ENCODE measurements around the gene RASGRF1. TPM values are rescaled to one million over a fixed set of nuclear protein-coding genes. Genes with fewer than 3 reads are reported as not detected.

Gene RASGRF1
- polyA plus RNA-seq, 3 donors: 0.43 to 0.72 (median 0.54) TPM

DNA sequence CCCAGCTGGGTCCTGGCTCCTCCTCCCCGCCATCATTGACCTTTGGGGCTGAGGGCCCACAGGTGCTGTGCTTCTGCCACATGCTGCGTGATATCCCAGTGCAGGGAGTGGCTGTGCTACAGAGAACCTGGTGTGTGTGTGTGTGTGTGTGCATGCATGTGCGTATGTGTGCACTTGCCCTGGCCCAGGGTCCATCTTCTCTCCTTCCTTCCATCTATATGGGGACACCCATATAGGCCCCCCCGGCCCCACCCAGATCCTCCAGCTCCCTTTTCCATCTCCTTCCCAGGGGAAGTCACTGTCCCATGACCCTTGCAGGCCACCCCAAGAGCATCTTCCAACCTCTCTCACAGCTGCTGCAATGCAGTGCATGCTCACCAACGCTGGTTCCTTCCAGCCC, 12.6 kb downstream of the RASGRF1 start:
- DNase-seq (ENCODE audit: extremely low read depth in 1 of 11, low read depth in 9 of 11, low spot score in 4 of 11): no peak

DNA sequence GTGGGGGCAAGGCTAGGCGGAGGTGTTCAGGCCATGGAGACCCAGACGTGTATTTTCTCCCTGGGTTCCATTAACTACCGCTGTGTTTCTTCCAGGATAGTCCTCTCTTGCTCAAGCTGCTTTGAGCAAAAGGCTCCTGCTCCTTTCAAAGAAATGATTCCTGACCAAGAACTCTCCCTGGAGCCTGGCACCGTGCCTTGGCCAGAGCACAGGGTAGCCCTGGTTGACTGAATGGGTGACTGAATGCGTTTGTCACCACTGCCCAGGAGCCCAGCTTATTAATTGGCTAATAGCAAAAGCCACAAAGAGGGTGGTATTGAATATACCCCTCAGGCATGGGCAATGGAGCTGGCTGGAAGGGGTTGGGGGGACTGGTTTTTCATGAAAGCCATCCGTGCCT, 13.9 kb downstream of the RASGRF1 start:
- no peak for DNase-seq (ENCODE audit: extremely low read depth in 1 of 11, low read depth in 9 of 11, low spot score in 4 of 11)

DNA sequence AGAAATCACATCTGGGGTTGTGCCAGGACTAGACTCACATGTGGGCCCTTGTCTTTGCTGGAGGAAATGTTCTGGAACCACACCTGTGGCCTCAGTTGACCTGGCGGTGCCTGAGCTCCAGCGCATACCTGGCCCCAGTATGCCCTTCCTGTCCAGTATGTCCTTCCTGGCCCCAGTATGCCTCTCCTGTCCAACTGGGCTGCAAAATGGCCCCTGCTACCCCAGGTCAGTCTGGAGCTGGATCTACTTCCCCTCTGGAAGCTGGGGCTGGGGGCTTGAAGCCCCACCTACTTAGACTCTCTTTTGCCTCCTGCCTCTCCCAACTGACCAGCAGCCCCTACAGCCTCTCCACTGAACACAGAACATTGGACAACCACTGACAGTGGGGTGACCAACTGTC, 15.3 kb downstream of the RASGRF1 start:
- DNase-seq (ENCODE audit: extremely low read depth in 1 of 11, low read depth in 9 of 11, low spot score in 4 of 11): no peak

DNA sequence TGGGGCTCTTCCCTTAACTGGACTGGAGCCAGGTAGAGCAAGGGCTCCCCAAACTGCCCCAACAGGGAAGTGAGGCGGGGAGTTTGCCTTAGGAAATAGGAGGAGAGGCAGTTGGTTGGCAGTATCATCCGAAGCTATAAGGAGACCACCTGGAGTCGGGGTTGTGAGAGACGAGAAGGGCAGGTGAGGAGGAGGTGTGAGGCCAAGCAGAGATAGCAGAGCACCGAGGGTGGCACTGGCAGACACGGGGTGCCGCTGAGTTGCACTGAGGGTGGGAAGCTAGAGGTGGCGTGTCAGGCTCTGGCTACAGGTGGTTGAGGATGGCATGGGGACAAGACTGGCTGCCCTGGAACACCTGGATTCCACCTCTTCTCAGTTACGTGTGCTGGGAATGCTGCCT, 17.2 kb downstream of the RASGRF1 start:
- DNase-seq (ENCODE audit: extremely low read depth in 1 of 11, low read depth in 9 of 11, low spot score in 4 of 11): no peak

DNA sequence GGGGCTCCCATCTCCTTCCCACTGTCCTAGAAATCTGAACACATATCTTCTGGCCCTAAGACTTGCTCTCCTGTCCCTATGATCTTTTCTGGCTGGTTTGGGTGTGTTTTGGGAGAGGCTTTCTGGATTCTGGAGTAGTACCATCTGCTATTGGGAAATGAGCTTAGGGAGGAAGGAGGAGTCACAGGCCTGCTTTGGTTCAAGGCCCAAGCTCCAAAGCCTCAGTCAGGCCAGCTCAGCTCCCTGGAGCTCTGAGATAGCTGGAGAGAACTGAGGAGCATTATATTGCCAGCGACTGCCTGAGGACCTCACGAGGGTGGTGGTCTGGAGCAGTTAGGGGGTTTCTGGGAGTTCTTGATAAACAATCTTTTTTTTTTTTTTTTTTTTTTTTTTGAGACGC, 18.7 kb downstream of the RASGRF1 start:
- no peak for DNase-seq (ENCODE audit: extremely low read depth in 1 of 11, low read depth in 9 of 11, low spot score in 4 of 11)

DNA sequence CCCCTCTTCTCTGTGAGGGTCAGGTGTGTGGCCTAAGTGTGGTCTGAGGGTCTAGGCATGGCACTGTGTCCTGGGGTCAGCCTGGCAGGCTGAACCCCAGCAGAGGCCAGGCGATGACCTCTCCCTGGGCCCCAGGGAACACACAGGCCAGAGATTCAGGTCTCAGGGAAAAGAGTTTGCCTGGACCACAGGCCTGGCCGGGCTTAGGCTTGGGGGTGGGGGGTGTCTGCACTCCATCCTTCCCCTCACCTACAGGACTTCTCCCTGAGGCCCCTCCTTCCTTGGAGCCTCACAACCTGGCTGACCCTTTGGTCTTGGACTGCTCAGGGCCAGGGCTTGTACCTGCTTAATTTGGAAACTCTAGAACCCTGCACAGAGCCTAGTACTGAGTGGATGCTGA, 21.8 kb downstream of the RASGRF1 start:
- DNase-seq (ENCODE audit: extremely low read depth in 1 of 11, low read depth in 9 of 11, low spot score in 4 of 11): no peak

DNA sequence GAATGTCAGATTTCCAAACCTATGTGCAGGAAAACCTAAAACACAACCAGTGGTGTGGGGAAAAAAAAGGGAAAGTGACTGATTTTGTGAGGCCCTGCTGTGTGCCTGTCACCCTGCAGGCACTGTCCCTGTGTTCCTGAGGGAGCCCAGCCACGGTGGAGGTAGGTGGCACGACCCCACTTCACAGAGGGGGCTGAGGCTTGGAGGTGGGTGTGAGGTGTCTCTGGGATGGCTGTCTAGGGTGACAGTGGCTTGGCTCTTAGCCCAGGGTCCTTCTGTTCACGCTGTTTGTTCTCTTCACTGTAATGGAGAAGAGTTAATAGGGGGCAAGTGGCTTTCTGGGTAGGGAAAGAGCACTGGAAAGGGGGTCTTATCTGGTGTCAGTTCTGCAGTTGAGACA, 22.6 kb downstream of the RASGRF1 start:
- no peak for DNase-seq (ENCODE audit: extremely low read depth in 1 of 11, low read depth in 9 of 11, low spot score in 4 of 11)

DNA sequence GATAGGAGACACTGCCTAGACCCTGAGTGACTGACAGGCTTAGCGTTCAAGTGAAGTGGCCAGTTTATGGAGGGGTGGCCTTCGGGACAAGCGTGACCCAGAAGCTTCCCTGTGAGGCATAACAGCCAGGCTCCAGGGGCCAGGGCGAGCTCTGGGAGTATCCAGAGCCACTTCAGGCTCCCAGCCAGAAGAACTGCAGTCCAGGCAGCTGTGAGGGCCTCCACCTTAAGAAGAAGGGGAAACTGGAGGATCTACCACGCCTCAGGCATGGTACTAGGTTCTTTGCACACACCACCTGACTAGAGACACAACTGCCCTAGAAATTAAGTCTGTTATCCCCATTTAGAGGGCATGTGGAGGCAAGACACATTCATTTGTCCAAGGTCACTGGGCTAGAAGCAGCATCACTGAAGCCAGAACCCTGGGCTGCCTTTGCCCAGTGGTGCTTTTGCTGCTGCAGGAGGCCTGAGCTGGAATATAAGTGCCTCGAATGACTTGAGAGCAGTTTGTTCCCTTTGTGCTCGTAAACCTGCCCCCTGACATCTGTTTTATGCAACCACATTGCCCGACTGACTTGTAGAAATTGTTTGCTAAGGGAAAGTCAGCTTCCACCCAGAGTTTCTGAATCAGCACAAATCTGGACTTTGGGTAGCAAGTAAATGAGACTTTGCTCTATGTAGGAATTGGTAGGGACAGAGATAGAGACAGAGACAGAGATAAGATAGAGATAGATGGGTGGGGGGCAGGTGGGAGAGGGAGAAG, 23.3 kb downstream of the RASGRF1 start:
- DNase-seq (ENCODE audit: extremely low read depth in 1 of 11, low read depth in 9 of 11, low spot score in 4 of 11): peak in 5 of 11 donors; percentile 18 to 63 (median 48)

DNA sequence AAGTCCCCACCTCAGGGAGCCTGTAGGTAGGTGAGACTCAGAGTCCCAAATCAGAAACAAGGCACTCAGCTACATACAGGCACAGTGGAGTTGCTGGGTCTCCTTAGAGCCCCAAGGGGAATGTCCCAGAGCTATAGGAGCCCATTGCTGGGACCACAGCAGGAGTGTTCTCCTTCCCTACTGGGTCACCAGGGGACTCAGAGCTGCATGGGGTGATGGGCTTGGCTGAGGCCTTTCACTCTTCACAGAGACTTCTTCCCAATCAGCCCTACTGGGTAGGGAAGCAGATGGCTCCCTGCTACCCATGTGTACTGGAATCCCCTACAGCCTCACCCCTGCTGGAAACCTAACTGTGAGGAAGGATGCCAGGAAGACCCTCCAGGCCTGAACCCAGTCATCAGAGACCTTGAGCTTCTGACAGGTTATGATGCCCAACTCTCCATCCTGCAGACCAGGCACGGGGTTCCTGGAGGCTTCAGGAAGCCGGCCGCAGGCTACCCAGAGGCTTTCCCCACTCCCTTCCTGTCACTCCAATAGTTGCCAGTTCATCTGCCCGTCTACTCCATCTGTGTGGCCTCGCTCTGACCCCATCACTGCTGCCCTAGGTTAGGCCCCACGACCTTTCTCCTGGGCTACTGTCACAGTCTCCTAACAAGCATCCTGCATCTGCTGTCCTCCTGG, 24.0 kb downstream of the RASGRF1 start:
- DNase-seq (ENCODE audit: extremely low read depth in 1 of 11, low read depth in 9 of 11, low spot score in 4 of 11): no peak

DNA sequence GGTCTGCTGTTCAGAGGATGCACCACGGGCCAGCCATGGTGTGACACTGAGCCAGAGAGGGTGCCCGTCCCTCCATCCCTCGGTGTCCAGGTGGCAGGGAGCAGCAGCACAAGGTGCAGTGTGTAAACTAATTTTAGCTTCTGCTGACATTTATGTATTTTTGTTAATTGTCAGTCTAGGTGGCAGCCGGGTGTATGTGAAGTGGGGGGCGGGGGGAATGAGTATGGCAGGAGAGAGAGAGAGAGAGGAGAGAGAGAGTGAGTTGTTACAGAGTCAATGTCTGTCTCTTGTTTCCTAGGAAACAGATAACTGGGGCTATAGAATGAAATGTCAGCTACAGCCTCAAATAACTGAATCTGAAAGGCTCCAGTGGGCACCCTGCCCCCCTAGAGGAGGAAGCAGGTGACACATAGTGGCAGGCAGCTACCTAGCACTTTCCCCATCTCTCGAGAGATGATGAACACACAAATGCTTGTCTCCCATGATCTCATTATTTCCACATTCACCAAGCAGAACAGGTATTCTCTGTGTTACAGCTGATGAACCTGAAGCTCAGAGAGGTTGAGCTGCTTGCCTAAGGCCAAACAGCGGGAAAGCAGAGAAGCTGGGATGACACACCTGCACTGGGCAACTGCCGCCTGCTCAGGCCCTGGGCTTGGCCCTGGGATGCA, 24.7 kb downstream of the RASGRF1 start:
- no peak for DNase-seq (ENCODE audit: extremely low read depth in 1 of 11, low read depth in 9 of 11, low spot score in 4 of 11)

DNA sequence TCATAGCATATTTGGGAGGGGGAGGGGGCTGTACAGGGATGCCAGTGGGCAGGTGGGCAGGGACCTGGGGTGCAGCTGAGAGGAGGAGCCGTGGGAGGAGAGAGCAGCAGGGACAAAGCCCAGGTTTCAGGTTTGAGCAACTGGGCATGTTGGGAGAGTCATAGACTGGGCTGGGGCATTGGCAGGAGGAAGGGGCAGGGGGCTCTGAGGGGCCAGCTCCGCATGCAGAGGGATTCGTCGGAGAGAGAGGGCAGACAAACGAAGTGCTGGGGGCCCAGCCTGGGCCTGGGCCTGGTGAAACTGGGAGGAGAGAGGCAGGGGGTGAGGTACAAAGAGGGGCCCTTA, 25.2 kb downstream of the RASGRF1 start:
- DNase-seq (ENCODE audit: extremely low read depth in 1 of 11, low read depth in 9 of 11, low spot score in 4 of 11): no peak

DNA sequence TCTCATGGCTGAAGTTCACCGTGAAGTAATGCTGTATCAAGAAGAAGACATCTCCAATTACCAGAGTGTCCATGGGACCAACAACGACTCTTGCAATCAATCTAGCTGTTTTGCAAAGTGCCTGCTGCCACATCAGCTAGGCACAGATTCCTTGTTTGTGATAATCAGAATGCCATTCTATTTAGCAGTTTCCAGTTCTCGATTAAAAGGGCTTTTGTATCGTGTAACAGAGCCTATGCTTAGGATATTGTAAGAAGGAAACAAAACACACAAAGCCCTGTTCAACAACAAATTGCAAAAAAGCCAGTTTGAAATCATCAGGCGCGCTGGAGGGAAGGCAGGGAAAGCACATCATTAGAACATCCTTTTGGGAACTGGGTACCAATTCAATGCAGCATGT, 26.1 kb downstream of the RASGRF1 start:
- no peak for DNase-seq (ENCODE audit: extremely low read depth in 1 of 11, low read depth in 9 of 11, low spot score in 4 of 11)

DNA sequence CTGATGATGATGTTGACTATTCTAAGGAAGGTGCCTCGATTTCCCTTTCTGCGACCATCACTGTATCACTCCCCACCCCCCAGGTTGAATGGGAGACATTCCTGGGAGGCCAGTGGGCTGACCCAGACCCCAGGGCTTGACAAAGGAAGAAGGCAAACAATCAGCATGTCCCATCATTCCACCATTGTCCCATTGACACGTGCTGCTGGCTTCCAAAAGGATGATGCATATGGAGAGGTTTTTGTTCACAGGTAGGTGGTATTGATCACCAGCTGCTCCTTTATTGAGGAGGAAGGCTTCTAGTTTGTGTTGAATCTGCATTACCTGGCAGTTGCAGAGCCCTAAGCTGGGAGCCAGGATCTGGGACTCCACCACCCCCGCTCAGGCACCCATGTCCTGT, 30.4 kb downstream of the RASGRF1 start:
- DNase-seq (ENCODE audit: extremely low read depth in 1 of 11, low read depth in 9 of 11, low spot score in 4 of 11): no peak

DNA sequence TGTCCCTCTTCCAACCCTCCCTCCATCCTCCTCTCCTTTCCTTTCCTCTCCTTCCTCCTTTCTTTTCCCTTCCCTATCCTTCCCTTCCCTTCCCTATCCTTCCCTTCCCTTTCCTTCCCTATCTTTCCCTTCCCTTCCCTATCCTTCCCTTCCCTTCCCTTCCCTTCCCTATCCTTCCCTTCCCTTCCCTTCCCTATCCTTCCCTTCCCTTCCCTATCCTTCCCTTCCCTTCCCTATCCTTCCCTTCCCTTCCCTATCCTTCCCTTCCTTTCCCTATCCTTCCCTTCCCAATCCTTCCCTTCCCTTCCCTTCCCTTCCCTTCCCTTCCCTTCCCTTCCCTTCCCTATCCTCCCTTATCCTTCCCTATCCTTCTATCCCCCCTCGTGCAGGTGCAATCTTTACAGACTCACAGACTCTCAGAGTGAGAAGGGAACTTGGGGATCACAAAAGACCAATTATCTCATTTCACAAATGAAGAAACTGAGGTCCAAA, 31.5 kb downstream of the RASGRF1 start:
- DNase-seq (ENCODE audit: extremely low read depth in 1 of 11, low read depth in 9 of 11, low spot score in 4 of 11): no peak

DNA sequence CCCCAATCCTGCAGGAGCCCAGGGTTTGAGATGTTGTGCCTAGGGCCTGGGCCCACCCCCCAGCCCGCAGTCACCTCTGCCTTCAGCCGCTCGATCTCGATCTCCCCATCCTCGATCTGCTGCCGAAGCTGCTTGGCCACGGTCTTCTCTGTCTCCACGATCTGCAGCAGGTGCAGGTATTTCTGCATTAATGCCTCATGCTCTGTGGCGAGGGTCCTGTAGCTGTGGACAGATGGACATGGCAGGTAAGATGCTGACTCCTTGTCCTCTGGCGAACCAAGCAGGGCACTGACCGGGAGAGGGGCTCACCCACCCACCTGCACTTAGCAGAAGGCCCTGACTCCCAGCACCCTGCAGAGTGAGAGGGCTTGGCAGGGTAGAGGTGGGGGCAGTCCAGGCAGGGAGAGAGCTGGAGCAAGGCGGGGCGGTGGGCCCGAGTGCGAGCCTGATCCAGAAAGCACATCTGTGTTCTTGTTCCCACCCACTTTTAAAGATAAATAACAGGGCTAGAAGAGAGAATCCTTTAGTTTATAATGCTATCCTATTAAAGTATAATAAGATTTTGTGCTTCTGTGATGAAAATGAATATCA, 32.2 kb downstream of the RASGRF1 start:
- no peak for DNase-seq (ENCODE audit: extremely low read depth in 1 of 11, low read depth in 9 of 11, low spot score in 4 of 11)

DNA sequence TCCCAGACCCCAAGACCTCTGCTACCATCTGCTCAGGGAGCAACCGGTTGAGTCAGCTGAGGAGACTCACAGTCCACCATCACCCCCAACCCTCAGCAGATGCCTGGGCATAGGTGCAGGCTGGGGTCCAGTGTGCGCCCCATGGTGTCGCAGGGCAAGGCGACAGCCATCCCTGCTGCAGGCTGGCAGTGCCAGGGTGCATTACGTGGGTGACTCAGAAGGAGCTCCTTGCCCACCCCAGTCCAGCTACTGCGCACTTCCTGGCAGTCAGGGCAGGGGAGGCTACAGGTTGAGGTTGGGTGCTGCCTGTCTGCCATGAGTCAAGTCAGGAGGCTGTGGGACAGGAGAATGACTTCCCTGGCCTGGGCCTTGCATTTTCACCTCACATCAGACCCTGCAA, 33.5 kb downstream of the RASGRF1 start:
- DNase-seq (ENCODE audit: extremely low read depth in 1 of 11, low read depth in 9 of 11, low spot score in 4 of 11): no peak

DNA sequence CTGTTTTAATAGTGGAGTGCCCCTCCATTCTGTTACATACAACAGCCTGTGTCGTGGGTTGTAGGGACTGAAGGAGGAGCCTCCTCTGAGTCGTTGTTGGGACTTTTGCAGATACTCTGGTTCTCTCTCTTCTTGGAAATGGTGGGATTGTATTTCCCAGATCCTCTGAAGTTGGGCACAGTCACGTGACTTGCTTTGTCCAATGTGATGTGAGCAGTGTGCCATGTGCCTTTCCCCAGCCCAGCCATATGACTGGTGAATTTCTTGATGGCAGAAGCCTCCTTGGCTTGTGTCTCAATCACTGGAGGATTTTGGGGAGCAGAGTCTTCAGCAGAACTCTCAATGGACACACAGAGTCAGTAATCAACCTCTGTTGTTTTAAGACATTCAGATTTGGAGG, 36.2 kb downstream of the RASGRF1 start:
- DNase-seq (ENCODE audit: extremely low read depth in 1 of 11, low read depth in 9 of 11, low spot score in 4 of 11): no peak

DNA sequence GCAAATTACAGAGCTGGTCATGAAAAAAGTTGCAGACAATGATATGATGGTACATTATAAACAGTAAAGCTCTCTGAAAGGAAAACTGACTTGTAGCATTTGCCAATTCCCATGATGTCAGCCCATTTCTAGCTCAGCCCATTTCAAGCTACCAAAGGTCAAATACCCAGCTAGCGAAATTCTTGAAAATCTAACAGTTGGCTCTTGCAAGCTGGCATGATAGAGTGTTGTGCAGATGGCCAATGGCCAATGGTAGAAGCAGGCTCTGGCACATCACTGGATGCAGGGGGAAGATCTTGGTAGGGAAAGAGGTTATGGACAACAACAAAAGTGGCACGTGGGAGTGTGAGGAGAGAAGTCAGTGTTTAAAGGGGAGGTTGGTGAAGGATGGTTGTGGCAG, 36.7 kb downstream of the RASGRF1 start:
- no peak for DNase-seq (ENCODE audit: extremely low read depth in 1 of 11, low read depth in 9 of 11, low spot score in 4 of 11)

DNA sequence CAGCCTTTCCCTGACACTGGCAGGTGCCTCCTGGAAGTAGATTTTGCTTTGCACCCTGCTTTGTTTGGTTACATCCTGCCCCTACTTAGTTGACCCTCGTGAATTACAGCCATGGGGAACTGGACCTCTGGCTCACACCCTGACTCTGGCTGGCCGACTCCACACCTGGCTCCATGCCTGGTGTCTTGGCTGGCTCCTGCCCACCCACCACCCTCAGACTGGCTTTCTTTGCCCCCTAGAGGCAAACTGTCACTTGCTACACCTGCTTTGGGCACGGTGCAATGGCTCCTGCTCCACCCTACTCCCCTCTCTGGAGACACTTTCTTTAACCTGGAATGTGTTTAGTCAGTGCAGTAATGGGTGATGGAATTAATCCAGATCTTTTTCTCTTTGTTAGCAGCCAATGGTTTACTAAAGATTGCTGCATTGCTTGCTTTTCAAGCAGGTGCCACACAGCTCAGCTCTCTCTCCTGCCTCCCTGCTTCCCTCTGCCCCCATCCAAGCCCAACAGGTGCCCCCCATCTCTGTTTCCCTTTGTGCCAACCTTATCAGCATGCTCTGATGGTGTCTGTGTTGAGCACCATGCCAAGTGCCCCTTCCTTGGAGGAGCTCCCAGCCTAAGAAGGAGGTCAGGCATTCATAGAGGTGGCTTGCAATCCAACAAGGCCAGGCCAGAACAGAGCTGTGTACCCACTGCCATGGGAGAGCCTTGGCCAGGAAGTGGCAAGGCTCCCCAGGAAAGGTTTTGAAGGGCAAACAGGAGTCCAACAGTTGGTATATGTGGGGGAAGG, 38.4 kb downstream of the RASGRF1 start:
- no peak for DNase-seq (ENCODE audit: extremely low read depth in 1 of 11, low read depth in 9 of 11, low spot score in 4 of 11)
